ENCODE measurements around the gene HSF4. TPM values are rescaled to one million over a fixed set of nuclear protein-coding genes. Genes with fewer than 3 reads are reported as not detected.
A peak's percentile ranks its signal among the peaks of the same experiment; 100 is the strongest.

The HSF4 gene
- total and polyA plus RNA-seq, 4 donors = 22.2 to 133 (median 63.2) TPM

- intact Hi-C loops (cut with DNase I) = no loop called here
- Histone ChIP-seq H3K36me3 (ENCODE audit: control insufficient read depth in 1 of 2, insufficient read depth in 2 of 2, low read length in 1 of 2) (no peaks in the 10 kb centered on the region), H3K27me3 (ENCODE audit: control insufficient read depth in 1 of 2, insufficient read depth in 2 of 2, low read length in 1 of 2) (no peaks in the 10 kb centered on the region), H3K4me3 (ENCODE audit: low read length in 2 of 2) (peak overlapping the region; percentile 34 to 43), H3K4me1 (ENCODE audit: control insufficient read depth in 1 of 2, insufficient read depth in 2 of 2, low read length in 2 of 2) (no peaks in the 10 kb centered on the region), H3K9me3 (ENCODE audit: control insufficient read depth, low read length) (no peaks in the 10 kb centered on the region), H3K27ac (ENCODE audit: low read depth in 1 of 2, low read length in 2 of 2) (peak overlapping the region; percentile 68 to 82)
- WGBS, 2 donors = 9 to 11% methylated on average over 24 of the region's 24 CpGs
- ATAC-seq (ENCODE audit: low FRiP score) (no peak), DNase-seq (no peak)
These were observed 5.2 kb downstream of the HSF4 start for GRCh38 chr16:67169642-67170167.

GRCh38 chr16:67170168-67170948 lies 5.8 kb downstream of the HSF4 start, which contains the start of gene NOL3:
Gene NOL3, plus strand, starts transcription at chr16:67170538.
- Histone ChIP-seq H3K36me3 (ENCODE audit: control insufficient read depth in 1 of 2, insufficient read depth in 2 of 2, low read length in 1 of 2) (no peaks in the 10 kb centered on the region), H3K4me3 (ENCODE audit: low read length in 2 of 2) (peak within 1 kb of the TSS; percentile 34 to 43)
- 1 to 2% methylated on average over 40 to 50 of the region's 50 CpGs for WGBS, 2 donors

GRCh38 chr16:67170949-67171649 lies 6.6 kb downstream of the HSF4 start:
- 35 to 48% methylated on average over 14 of the region's 14 CpGs for WGBS, 2 donors
- Histone ChIP-seq H3K4me1 (ENCODE audit: control insufficient read depth in 1 of 2, insufficient read depth in 2 of 2, low read length in 2 of 2) (no peaks in the 10 kb centered on the region), H3K27ac (ENCODE audit: low read depth in 1 of 2, low read length in 2 of 2) (peak overlapping the region; percentile 68 to 78), H3K9me3 (ENCODE audit: control insufficient read depth, low read length) (no peaks in the 10 kb centered on the region), H3K27me3 (ENCODE audit: control insufficient read depth in 1 of 2, insufficient read depth in 2 of 2, low read length in 1 of 2) (no peaks in the 10 kb centered on the region), H3K4me3 (ENCODE audit: low read length in 2 of 2) (peak overlapping the region in 1 of 2 donors; percentile 22), H3K36me3 (ENCODE audit: control insufficient read depth in 1 of 2, insufficient read depth in 2 of 2, low read length in 1 of 2) (no peaks in the 10 kb centered on the region)
- ATAC-seq (ENCODE audit: low FRiP score) = peak; percentile 9
- intact Hi-C loops (cut with DNase I) = no loop called here
- DNase-seq = no peak

More at GRCh38 chr16:67170168-67170948, 5.8 kb downstream of the HSF4 start, which contains the start of gene NOL3:
- peak within 1 kb of the TSS; percentile 68 to 82 for H3K27ac ChIP-seq (ENCODE audit: low read depth in 1 of 2, low read length in 2 of 2)
- ATAC-seq (ENCODE audit: low FRiP score) = peak; percentile 81
- no peaks in the 10 kb centered on the region for H3K27me3 ChIP-seq (ENCODE audit: control insufficient read depth in 1 of 2, insufficient read depth in 2 of 2, low read length in 1 of 2)
- DNase-seq = peak; percentile 94 to 95
- no peaks in the 10 kb centered on the region for H3K9me3 ChIP-seq (ENCODE audit: control insufficient read depth, low read length)
- H3K4me1 ChIP-seq (ENCODE audit: control insufficient read depth in 1 of 2, insufficient read depth in 2 of 2, low read length in 2 of 2) = no peaks in the 10 kb centered on the region
- intact Hi-C loops (cut with DNase I) = no loop called here

- H3K4me1 ChIP-seq (ENCODE audit: control insufficient read depth in 1 of 2, insufficient read depth in 2 of 2, low read length in 2 of 2) = no peaks in the 10 kb centered on the region
- peaks cover 0 to 2% of the 10 kb centered on the region in 2 donors for H3K27me3 ChIP-seq (ENCODE audit: control insufficient read depth in 1 of 2, insufficient read depth in 2 of 2, low read length in 1 of 2)
- intact Hi-C loops (cut with DNase I) = no loop called here
- DNase-seq (no peak), ATAC-seq (ENCODE audit: low FRiP score) (no peak)
- peak overlapping the region in 1 of 2 donors; percentile 90 for H3K27ac ChIP-seq (ENCODE audit: low read depth in 1 of 2, low read length in 2 of 2)
- H3K36me3 ChIP-seq (ENCODE audit: control insufficient read depth in 1 of 2, insufficient read depth in 2 of 2, low read length in 1 of 2) = no peaks in the 10 kb centered on the region
- peak overlapping the region in 1 of 2 donors; percentile 0 for H3K4me3 ChIP-seq (ENCODE audit: low read length in 2 of 2)
- 93 to 100% methylated on average over 1 of the region's 1 CpG for WGBS, 2 donors
- no peaks in the 10 kb centered on the region for H3K9me3 ChIP-seq (ENCODE audit: control insufficient read depth, low read length)
These were observed 8.8 kb downstream of the HSF4 start for GRCh38 chr16:67173323-67173722.

- Histone ChIP-seq H3K9me3 (ENCODE audit: control insufficient read depth, low read length) (no peaks in the 10 kb centered on the region), H3K27ac (ENCODE audit: low read depth in 1 of 2, low read length in 2 of 2) (peak overlapping the region in 1 of 2 donors; percentile 90), H3K4me3 (ENCODE audit: low read length in 2 of 2) (peak overlapping the region; percentile 0 to 8), H3K27me3 (ENCODE audit: control insufficient read depth in 1 of 2, insufficient read depth in 2 of 2, low read length in 1 of 2) (peaks cover 0 to 2% of the 10 kb centered on the region in 2 donors), H3K36me3 (ENCODE audit: control insufficient read depth in 1 of 2, insufficient read depth in 2 of 2, low read length in 1 of 2) (no peaks in the 10 kb centered on the region), H3K4me1 (ENCODE audit: control insufficient read depth in 1 of 2, insufficient read depth in 2 of 2, low read length in 2 of 2) (no peaks in the 10 kb centered on the region)
- peak; percentile 85 for ATAC-seq (ENCODE audit: low FRiP score)
- DNase-seq = peak; percentile 92 to 95
- intact Hi-C loops (cut with DNase I) = no loop called here
- 1% methylated on average over 66 to 71 of the region's 71 CpGs for WGBS, 2 donors
These were observed 9.5 kb downstream of the HSF4 start for GRCh38 chr16:67173808-67174705.

GRCh38 chr16:67174706-67175231 lies 10.2 kb downstream of the HSF4 start:
- Histone ChIP-seq H3K36me3 (ENCODE audit: control insufficient read depth in 1 of 2, insufficient read depth in 2 of 2, low read length in 1 of 2) (no peaks in the 10 kb centered on the region), H3K27ac (ENCODE audit: low read depth in 1 of 2, low read length in 2 of 2) (peak overlapping the region in 1 of 2 donors; percentile 41), H3K27me3 (ENCODE audit: control insufficient read depth in 1 of 2, insufficient read depth in 2 of 2, low read length in 1 of 2) (peaks cover 0 to 2% of the 10 kb centered on the region in 2 donors), H3K9me3 (ENCODE audit: control insufficient read depth, low read length) (no peaks in the 10 kb centered on the region), H3K4me1 (ENCODE audit: control insufficient read depth in 1 of 2, insufficient read depth in 2 of 2, low read length in 2 of 2) (no peaks in the 10 kb centered on the region), H3K4me3 (ENCODE audit: low read length in 2 of 2) (no peak overlapping the region)
- intact Hi-C loops (cut with DNase I) = no loop called here
- no peak for ATAC-seq (ENCODE audit: low FRiP score)
- 61 to 65% methylated on average over 28 to 31 of the region's 31 CpGs for WGBS, 2 donors
- no peak for DNase-seq

- Histone ChIP-seq H3K36me3 (ENCODE audit: control insufficient read depth in 1 of 2, insufficient read depth in 2 of 2, low read length in 1 of 2) (no peaks in the 10 kb centered on the region), H3K9me3 (ENCODE audit: control insufficient read depth, low read length) (no peaks in the 10 kb centered on the region), H3K4me3 (ENCODE audit: low read length in 2 of 2) (no peak overlapping the region), H3K27me3 (ENCODE audit: control insufficient read depth in 1 of 2, insufficient read depth in 2 of 2, low read length in 1 of 2) (peaks cover 0 to 2% of the 10 kb centered on the region in 2 donors), H3K27ac (ENCODE audit: low read depth in 1 of 2, low read length in 2 of 2) (no peak overlapping the region), H3K4me1 (ENCODE audit: control insufficient read depth in 1 of 2, insufficient read depth in 2 of 2, low read length in 2 of 2) (no peaks in the 10 kb centered on the region)
- ATAC-seq (ENCODE audit: low FRiP score) = no peak
- intact Hi-C loops (cut with DNase I) = no loop called here
- 91 to 95% methylated on average over 12 of the region's 12 CpGs for WGBS, 2 donors
- no peak for DNase-seq
These were observed 12.1 kb downstream of the HSF4 start for GRCh38 chr16:67176662-67177061.
